Transverse colon (tissue), 3 donors: ENCODE measurements around the gene DIP2B.

Experiments
- CTCF ChIP-seq, 5 experiments: fragments of 200-600 bp in 3 of 5; fragments of 450-650 bp in 2 of 5; sonication (generic) in 3 of 5; IDR thresholded peaks; 1 replicate in 2 of 5; 2 replicates in 3 of 5; pipeline ENCODE4 v1.5.1; 2016 to 2017; ENCODE audit warnings: antibody characterized with exemption in 5 of 5, inconsistent platforms in 3 of 5, mild to moderate bottlenecking in 2 of 5, moderate library complexity in 1 of 5
- POLR2A ChIP-seq: fragments of 450-650 bp; IDR thresholded peaks from one replicate; pipeline ENCODE4 v1.6.1; 2016; ENCODE audit warnings: antibody characterized with exemption, mild to moderate bottlenecking, moderate library complexity

- TF ChIP-seq POLR2A: no peak
- TF ChIP-seq CTCF (IDR thresholded peaks at IDR 0.05): no peak
These were observed 203.8 kb downstream of the DIP2B start for GRCh38 chr12:50708631-50709030.
